ENCODE measurements around the gene FCER2. TPM values are rescaled to one million over a fixed set of nuclear protein-coding genes. Genes with fewer than 3 reads are reported as not detected.

Gene FCER2
- total RNA-seq, 1 experiment from 2014 or later: 0.48 TPM

DNA sequence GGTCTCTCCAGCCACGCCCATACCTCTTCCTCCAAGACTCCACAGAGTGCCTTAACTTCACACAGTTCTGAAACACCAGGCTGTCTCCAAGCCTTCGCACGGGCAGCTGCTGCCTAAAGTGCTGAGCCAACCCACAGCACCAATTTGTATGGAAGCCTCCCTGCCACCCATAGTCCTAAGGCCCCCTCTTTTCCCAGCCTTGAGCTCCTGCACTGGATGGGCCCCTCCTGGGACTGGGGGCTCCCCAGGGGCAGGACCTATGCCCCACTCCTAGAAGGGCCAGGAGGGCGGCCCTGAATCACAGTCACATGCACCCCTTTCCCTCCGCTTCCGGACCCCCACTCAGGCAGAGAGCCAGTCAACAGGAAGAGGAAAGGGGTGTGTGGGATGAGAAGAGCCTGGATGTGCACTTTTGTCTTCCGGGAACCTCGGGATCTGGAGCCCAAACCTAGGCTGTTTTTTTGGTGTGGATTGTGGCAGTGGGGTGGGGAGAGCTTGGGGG is 5.1 kb upstream of the FCER2 start (continued):
- TF ChIP-seq, protein P1, sequence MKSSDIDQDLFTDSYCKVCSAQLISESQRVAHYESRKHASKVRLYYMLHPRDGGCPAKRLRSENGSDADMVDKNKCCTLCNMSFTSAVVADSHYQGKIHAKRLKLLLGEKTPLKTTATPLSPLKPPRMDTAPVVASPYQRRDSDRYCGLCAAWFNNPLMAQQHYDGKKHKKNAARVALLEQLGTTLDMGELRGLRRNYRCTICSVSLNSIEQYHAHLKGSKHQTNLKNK (CRISPR knock-in tag; IDR thresholded peaks at IDR 0.05): no peak

DNA sequence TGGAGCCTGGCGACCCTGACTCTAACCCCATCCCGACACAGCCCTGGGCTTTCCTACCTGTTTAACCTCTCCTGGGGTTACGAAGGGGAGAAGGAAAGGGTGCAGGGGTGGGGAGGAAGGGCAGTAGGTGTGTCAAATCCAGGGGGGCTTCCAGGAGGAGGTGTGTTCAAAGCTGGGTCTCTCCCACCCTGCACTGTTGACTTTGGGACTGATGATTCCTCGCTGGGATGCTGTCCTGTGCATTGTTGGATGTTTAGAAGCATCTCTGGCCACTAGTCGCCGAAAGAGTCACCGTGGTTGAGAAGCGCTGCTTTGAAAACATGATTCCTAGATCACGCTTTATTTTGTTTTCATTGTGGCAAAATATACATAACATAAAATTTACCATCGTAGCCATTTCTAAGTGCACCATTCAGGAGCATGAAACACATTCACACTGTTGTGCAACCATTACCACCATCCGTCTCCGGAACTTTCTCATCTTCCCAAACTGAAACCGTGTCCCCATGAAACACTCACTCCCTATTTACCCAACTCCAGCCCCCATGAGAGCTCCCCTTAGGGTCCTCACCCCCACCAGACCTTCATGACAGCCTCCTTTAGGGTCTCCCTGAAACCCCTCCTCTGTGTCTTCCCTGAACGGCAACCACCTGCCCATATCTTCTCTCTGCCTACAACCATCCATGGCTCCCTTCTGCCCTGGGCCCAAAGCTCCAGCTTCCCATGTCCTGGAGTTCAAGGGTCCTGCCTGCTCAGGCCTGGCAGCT is 4.4 kb upstream of the FCER2 start:
- TF ChIP-seq, protein P2, sequence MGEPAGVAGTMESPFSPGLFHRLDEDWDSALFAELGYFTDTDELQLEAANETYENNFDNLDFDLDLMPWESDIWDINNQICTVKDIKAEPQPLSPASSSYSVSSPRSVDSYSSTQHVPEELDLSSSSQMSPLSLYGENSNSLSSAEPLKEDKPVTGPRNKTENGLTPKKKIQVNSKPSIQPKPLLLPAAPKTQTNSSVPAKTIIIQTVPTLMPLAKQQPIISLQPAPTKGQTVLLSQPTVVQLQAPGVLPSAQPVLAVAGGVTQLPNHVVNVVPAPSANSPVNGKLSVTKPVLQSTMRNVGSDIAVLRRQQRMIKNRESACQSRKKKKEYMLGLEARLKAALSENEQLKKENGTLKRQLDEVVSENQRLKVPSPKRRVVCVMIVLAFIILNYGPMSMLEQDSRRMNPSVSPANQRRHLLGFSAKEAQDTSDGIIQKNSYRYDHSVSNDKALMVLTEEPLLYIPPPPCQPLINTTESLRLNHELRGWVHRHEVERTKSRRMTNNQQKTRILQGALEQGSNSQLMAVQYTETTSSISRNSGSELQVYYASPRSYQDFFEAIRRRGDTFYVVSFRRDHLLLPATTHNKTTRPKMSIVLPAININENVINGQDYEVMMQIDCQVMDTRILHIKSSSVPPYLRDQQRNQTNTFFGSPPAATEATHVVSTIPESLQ (CRISPR knock-in tag; IDR thresholded peaks at IDR 0.05): no peak
- TF ChIP-seq GTF2I (CRISPR knock-in tag; conservative IDR thresholded peaks at IDR 0.05) (no peak; the same call in 1 of the 2 replicates), NFE2L1 (CRISPR knock-in tag; IDR thresholded peaks at IDR 0.05) (no peak), CREM (CRISPR knock-in tag; IDR thresholded peaks at IDR 0.05) (no peak)
- Mint-ChIP-seq H3K4me3 (no peak overlapping the region), H3K27ac (no peak overlapping the region; the same call in 1 of the 2 replicates), H3K4me1 (no peaks in the 10 kb centered on the region), H3K27me3 (ENCODE audit: low read depth) (no peaks in the 10 kb centered on the region; the same call in 1 of the 2 replicates), H3K36me3 (no peaks in the 10 kb centered on the region), H3K9me3 (no peaks in the 10 kb centered on the region)
- CTCF ChIA-PET: interaction anchor here (0.7 kb wide), 1 partner anchor 138 kb away, joined by 3 read pairs; no protein-coding TSS in a partner anchor
- DNase-seq (ENCODE audit: low spot score) (no peak), ATAC-seq (no peak)
- POLR2A ChIA-PET: no interaction called here

DNA sequence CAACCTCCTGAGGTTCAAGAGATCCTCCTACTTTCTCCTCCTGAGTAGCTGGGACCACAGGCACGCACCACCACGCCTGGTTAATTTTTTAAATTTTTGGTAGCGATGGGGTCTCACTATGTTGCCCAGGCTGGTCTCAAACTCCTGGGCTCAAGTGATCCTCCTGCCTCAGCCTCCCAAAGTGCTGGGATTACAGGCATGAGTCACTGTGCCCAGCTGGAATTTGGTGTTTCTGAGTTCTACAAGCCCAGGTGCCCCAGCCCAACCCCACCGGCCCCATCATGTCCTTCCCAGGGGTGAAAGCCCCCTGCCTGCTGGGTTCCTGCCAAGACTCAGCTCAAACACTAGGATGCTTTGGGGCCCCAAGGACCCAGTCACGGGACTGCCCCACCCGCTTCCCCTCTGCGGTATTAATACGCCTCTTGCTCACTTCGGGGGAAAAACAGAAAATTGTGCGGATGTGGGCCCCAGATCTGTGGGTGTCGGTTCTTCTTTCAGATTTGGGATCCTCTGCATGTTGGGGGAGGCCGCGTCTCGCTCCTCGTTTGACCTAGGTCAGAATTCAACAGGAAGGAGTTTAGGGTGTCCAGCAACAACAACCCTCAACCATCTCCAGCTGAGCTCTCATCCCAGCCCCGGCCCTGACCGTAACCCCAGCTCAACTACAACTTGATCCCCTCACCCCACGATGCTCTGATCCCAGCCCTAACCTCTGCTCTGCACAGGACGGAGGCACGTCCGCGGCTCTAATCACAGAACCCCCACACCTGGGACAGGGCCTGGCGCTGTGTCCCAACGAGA is 3.7 kb upstream of the FCER2 start:
- POLR2A ChIA-PET: no interaction called here
- no peak for ATAC-seq
- no peaks in the 10 kb centered on the region for H3K36me3 Mint-ChIP-seq
- H3K9me3 Mint-ChIP-seq: no peaks in the 10 kb centered on the region
- TF ChIP-seq GTF2I (CRISPR knock-in tag; conservative IDR thresholded peaks at IDR 0.05) (0 out of 2 replicates have a peak, but pooled peaks have one; percentile 33), ZNF121 (CRISPR knock-in tag; IDR thresholded peaks at IDR 0.05) (peak; percentile 55), SOX15 (CRISPR knock-in tag; IDR thresholded peaks at IDR 0.05) (no peak), CBFB (CRISPR knock-in tag; IDR thresholded peaks at IDR 0.05; ENCODE audit: low read depth) (no peak), EMX1 (CRISPR knock-in tag; IDR thresholded peaks at IDR 0.05) (no peak), ZBTB21 (CRISPR knock-in tag; IDR thresholded peaks at IDR 0.05; ENCODE audit: borderline replicate concordance) (no peak)
- no peak overlapping the region for H3K4me3 Mint-ChIP-seq
- H3K27ac Mint-ChIP-seq: no peak overlapping the region
- H3K4me1 Mint-ChIP-seq: no peaks in the 10 kb centered on the region
- H3K27me3 Mint-ChIP-seq (ENCODE audit: low read depth): no peaks in the 10 kb centered on the region; the same call in 1 of the 2 replicates
- CTCF ChIA-PET: no interaction called here
- DNase-seq (ENCODE audit: low spot score): no peak

DNA sequence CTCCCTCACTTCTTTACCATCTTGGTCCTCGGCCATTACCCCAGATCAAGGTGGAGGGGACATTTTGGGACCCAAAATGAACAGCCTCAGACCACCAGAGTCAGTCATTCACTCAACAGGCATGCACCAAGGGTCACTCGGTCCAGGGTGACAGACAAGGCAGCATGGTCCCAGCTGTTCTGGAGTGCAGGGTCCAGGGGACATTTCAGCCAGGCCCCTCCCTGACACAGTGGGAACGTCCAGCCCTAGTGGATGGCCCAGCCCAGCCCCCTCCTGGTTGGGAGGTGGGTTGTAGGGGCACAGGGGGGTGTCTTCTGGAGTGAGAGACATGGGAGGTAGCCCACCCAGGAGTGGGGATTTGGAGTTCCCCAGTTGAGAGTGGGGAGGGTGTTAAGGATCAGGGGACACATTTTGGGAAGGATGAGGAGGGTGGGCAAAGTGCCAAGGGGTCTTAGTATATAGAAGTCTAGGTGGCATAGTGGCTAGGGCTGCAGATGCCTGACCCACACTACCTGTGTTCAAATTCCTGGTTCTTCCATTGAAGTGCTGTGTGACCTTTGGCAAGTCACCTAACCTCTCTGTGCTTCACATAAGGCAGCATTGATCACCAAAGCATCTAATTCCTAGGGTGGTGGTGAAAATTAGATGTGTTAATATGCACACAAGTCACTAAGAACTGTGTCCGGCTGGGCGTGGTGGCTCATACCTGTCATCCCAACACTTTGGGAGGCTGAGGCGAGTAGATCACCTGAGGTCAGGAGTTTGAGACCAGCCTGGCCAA is 2.5 kb upstream of the FCER2 start:
- TF ChIP-seq OVOL2 (CRISPR knock-in tag; IDR thresholded peaks at IDR 0.05; ENCODE audit: borderline replicate concordance) (no peak), SOX15 (CRISPR knock-in tag; IDR thresholded peaks at IDR 0.05) (no peak), ETV6 (CRISPR knock-in tag; IDR thresholded peaks at IDR 0.05) (no peak)
- TF ChIP-seq, protein P3, sequence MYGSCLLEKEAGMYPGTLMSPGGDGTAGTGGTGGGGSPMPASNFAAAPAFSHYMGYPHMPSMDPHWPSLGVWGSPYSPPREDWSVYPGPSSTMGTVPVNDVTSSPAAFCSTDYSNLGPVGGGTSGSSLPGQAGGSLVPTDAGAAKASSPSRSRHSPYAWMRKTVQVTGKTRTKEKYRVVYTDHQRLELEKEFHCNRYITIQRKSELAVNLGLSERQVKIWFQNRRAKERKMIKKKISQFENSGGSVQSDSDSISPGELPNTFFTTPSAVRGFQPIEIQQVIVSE (CRISPR knock-in tag; IDR thresholded peaks at IDR 0.05; ENCODE audit: borderline replicate concordance): no peak
- TF ChIP-seq, protein P4, sequence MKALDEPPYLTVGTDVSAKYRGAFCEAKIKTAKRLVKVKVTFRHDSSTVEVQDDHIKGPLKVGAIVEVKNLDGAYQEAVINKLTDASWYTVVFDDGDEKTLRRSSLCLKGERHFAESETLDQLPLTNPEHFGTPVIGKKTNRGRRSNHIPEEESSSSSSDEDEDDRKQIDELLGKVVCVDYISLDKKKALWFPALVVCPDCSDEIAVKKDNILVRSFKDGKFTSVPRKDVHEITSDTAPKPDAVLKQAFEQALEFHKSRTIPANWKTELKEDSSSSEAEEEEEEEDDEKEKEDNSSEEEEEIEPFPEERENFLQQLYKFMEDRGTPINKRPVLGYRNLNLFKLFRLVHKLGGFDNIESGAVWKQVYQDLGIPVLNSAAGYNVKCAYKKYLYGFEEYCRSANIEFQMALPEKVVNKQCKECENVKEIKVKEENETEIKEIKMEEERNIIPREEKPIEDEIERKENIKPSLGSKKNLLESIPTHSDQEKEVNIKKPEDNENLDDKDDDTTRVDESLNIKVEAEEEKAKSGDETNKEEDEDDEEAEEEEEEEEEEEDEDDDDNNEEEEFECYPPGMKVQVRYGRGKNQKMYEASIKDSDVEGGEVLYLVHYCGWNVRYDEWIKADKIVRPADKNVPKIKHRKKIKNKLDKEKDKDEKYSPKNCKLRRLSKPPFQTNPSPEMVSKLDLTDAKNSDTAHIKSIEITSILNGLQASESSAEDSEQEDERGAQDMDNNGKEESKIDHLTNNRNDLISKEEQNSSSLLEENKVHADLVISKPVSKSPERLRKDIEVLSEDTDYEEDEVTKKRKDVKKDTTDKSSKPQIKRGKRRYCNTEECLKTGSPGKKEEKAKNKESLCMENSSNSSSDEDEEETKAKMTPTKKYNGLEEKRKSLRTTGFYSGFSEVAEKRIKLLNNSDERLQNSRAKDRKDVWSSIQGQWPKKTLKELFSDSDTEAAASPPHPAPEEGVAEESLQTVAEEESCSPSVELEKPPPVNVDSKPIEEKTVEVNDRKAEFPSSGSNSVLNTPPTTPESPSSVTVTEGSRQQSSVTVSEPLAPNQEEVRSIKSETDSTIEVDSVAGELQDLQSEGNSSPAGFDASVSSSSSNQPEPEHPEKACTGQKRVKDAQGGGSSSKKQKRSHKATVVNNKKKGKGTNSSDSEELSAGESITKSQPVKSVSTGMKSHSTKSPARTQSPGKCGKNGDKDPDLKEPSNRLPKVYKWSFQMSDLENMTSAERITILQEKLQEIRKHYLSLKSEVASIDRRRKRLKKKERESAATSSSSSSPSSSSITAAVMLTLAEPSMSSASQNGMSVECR (CRISPR knock-in tag; IDR thresholded peaks at IDR 0.05; ENCODE audit: borderline replicate concordance): no peak
- TF ChIP-seq, protein P5, sequence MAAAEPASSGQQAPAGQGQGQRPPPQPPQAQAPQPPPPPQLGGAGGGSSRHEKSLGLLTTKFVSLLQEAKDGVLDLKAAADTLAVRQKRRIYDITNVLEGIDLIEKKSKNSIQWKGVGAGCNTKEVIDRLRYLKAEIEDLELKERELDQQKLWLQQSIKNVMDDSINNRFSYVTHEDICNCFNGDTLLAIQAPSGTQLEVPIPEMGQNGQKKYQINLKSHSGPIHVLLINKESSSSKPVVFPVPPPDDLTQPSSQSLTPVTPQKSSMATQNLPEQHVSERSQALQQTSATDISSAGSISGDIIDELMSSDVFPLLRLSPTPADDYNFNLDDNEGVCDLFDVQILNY (CRISPR knock-in tag; IDR thresholded peaks at IDR 0.05): no peak
- ChIA-PET CTCF (no interaction called here), POLR2A (no interaction called here)
- Mint-ChIP-seq H3K9me3 (no peaks in the 10 kb centered on the region), H3K4me1 (no peaks in the 10 kb centered on the region), H3K27ac (no peak overlapping the region), H3K27me3 (ENCODE audit: low read depth) (peaks cover 2% of the 10 kb centered on the region; the same call in 1 of the 2 replicates), H3K36me3 (no peaks in the 10 kb centered on the region), H3K4me3 (no peak overlapping the region)
- no peak for DNase-seq (ENCODE audit: low spot score)
- ATAC-seq: no peak

All from WTC11 (cell line).